T-helper 2 cell treated with Interferon-gamma antibody and Interleukin-4, amounts not matched to agents 5 μg/mL and 100 μg/mL, for 36 hours (primary cell): ENCODE data around the gene ATP2A2.
"Not testable (repeated sequence)": the region's sequence is repeated elsewhere in the genome, so short reads cannot be mapped to it uniquely, and the experiment has no call there.

Source experiments
- DNase-seq: peaks from one replicate; pipeline ENCODE4 v3.0.0; 2021; ENCODE audit warnings: low spot score
- H3K27ac Mint-ChIP-seq: one replicate; pipeline ENCODE4 v1.8.0; 2021; ENCODE audit warnings: mild to moderate bottlenecking, mixed read lengths
- H3K27me3 Mint-ChIP-seq: one replicate; pipeline ENCODE4 v1.8.0; 2021; ENCODE audit warnings: low read depth, mixed read lengths
- H3K36me3 Mint-ChIP-seq: one replicate; pipeline ENCODE4 v1.8.0; 2021; ENCODE audit warnings: low read depth, mixed read lengths
- H3K4me1 Mint-ChIP-seq: one replicate; pipeline ENCODE4 v1.8.0; 2021; ENCODE audit warnings: low read depth, mixed read lengths
- H3K4me3 Mint-ChIP-seq: one replicate; pipeline ENCODE4 v1.8.0; 2022; ENCODE audit warnings: mild to moderate bottlenecking, moderate library complexity, mixed read lengths
- H3K9me3 Mint-ChIP-seq: one replicate; pipeline ENCODE4 v1.8.0; 2021; ENCODE audit warnings: mixed read lengths

Gene ATP2A2

DNA sequence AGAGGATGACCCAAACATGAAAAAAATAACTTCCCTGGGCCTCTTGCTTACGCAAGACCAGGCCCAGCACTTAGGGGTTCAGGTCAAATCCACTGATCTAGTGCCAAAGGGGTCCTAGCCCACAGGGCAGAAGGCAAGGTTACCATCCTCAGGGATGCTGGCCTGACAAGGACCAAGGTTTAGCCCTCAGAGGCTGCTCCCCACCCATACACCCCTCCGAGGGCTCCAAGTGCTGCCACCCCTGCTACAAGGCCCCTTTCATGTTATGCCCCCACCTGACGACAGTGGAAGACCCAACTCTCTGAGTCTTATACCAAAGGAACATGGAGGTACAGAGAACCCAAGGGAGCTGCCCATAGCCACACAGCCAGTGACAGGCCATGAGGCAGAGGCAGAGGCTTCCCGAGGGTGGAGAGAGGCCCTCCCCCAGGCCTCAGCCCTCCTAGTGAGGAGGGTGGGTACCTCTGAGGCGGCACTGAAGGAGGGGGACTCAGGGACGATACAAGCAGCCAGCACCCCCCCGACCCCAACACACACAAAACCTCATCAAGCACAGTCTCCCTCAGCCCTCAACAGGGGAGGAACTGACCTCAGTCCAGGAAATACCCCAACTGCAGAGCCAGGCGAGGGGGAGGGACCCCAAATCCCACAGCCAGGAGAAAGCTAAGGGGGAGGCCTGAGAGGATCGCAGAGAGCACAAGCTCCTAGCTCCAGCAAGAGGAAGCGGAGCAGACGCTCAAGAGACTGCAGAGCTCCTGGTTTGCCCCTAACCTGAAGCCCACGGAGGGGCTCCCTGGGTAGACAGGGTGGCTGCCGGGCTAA lies 85.5 kb downstream of the ATP2A2 start:
- no peak for DNase-seq
- H3K36me3 Mint-ChIP-seq = peaks cover 2% of the 10 kb centered on the region
- no peak overlapping the region for H3K4me3 Mint-ChIP-seq
- no peaks in the 10 kb centered on the region for H3K4me1 Mint-ChIP-seq
- H3K27ac Mint-ChIP-seq = no peak overlapping the region
- no peaks in the 10 kb centered on the region for H3K27me3 Mint-ChIP-seq
- H3K9me3 Mint-ChIP-seq = no peaks in the 10 kb centered on the region

DNA sequence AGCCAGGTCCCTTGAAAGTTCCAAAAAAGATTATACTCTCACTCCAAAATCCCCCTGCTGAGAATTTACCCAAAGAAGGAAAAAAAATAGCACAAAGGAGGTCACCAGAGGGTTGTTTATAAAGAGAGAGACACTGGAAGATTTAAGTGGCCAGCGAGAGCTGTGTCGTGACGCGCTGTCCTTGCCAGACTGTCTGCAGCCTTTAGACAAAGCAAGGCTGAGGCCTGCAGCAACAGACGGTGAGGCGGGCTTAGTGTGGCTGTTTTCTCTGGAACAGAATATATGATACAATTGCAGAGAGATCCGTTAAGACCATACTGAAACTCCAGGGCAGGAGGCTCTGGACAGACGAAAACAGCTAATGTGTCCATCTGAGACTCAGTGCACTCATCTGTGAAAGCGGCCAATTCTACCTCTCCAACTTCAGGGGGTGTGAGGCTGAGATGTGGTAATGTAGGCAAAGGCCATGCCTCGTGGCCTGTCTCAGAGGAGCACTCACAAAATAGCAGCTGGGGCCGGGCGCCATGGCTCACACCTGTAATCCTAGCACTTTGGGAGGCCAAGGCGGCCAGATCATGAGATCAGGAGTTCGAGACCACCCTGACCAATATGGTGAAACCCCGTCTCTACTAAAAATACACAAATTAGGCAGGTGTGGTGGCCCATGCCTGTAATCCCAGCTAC lies 86.3 kb downstream of the ATP2A2 start:
- Mint-ChIP-seq H3K4me1 (no peaks in the 10 kb centered on the region), H3K36me3 (peaks cover 2% of the 10 kb centered on the region), H3K4me3 (no peak overlapping the region), H3K9me3 (no peaks in the 10 kb centered on the region), H3K27ac (no peak overlapping the region), H3K27me3 (no peaks in the 10 kb centered on the region)
- no peak for DNase-seq

DNA sequence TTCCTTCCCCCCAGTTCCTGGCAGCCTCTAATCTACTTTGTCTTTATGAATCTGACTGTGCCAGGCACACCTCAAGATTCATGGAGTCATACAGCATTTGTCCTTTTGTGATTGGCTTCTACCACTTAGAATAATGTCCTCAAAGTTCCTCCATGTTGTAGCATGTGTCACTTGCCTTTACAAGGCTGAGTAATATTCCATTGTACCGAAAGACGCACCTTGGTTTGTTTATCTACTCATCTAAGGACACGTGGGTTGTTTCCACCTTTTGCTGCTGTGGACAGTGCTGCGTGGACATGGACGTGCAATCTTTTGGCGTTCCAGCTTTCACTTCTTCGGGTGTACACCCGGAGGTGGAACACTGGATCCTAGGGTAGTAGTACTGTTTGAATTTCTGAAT lies 88.9 kb downstream of the ATP2A2 start:
- DNase-seq = no peak
- Mint-ChIP-seq H3K4me1 (no peaks in the 10 kb centered on the region), H3K27me3 (no peaks in the 10 kb centered on the region), H3K4me3 (no peak overlapping the region), H3K36me3 (peaks cover 23% of the 10 kb centered on the region), H3K27ac (no peak overlapping the region), H3K9me3 (no peaks in the 10 kb centered on the region)

DNA sequence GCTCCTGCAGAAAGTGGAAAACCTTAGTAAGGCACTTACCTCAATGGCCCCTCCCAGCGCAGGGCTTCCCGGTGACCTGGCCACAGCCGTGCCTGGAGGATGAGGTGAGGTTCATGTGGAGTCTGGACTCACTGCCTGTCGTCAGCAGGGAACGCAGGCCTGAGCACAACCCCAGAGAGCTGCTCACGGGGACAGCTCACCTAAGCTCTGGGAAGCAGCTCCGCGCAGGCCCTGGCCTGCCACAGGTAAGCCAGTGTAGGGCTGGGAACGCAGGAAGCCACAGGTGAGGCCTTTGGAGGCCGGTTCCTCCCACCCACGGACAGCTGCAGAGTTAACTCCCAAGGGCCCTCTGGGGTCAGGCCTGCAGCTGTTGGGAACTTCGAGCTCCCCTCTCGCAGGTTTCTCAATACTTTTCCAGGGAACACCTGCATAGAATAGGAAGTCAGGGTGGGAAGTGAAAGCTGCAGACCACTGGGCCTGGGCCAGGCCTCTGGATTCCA lies 89.7 kb downstream of the ATP2A2 start:
- Mint-ChIP-seq H3K36me3 (peaks cover 28% of the 10 kb centered on the region), H3K4me1 (no peaks in the 10 kb centered on the region), H3K4me3 (no peak overlapping the region), H3K27ac (no peak overlapping the region), H3K9me3 (no peaks in the 10 kb centered on the region), H3K27me3 (no peaks in the 10 kb centered on the region)
- DNase-seq = no peak

DNA sequence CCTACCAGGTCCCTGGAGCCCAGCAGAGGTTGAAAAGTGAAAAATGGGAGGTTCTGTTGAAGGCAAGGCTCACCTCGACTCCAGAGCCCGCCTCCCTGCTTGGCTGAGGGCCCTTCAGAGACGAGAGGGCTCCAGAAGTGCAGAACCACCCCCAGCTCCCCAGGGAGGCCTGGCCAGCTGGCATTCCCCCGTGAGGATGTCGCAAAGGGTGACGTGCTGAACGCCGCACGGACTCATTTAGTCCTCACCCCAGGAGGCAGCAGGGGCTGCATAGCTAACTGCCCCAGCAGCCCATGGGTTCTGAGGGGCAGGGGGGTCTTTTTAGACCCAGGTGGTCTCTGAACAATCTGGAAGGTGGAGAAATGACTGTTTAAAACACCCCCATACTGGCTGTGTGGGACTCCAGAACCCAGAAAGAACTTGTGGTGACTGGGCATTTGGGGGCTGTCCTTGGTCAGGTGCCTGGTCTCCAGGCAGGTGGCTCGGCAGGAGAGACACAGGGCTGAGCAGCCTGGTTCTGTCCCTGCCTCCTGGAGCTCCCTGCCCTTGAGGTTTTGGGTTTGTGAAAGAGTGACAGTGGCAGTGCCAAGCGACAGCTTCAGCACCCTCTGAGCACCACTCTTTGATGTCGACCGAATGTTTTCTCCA lies 90.5 kb downstream of the ATP2A2 start:
- H3K4me3 Mint-ChIP-seq = no peak overlapping the region
- H3K27me3 Mint-ChIP-seq = no peaks in the 10 kb centered on the region
- no peak for DNase-seq
- no peak overlapping the region for H3K27ac Mint-ChIP-seq
- H3K36me3 Mint-ChIP-seq = peaks cover 34% of the 10 kb centered on the region
- H3K4me1 Mint-ChIP-seq = no peaks in the 10 kb centered on the region
- H3K9me3 Mint-ChIP-seq = no peaks in the 10 kb centered on the region

DNA sequence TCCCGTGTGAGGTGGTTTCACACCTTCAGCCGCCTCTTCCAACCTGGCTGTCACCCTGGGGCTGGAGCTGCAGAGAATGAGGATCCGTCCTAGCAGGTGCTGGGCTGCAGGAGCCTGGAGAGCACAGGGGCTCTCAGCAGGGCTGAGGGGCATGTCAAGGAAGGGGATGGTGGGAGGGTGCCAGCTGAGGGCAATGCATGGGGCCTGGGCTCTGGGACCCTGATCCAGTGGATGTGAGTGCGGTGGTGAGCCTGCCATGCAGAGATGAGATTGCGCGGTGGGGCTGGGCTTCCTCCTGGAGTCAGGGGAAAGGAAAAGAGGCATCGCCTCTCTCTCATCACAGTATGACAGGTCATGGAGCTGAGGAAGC lies 91.0 kb downstream of the ATP2A2 start:
- Mint-ChIP-seq H3K36me3 (peaks cover 35% of the 10 kb centered on the region), H3K4me3 (no peak overlapping the region), H3K4me1 (no peaks in the 10 kb centered on the region), H3K27me3 (no peaks in the 10 kb centered on the region), H3K27ac (no peak overlapping the region), H3K9me3 (no peaks in the 10 kb centered on the region)
- DNase-seq = no peak

DNA sequence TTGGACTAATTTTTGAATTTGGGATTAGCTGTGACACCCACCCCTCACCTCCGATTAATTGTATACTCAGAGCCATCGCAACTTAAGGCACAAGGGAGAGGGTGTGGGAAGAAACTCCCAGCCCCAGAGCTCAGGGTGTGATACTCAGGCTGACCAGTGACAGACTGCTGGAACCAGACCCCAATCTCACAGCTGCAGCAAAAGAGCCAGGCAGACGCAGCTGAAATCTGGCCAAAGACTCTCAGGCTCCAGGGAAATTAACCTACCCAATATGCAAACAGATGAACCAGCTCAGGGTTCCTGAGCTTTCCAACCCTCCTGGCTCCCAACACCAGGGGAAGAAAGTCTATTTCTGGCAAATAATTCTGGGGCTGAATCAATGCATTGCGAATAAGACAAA lies 92.0 kb downstream of the ATP2A2 start:
- H3K36me3 Mint-ChIP-seq = peaks cover 44% of the 10 kb centered on the region
- no peaks in the 10 kb centered on the region for H3K27me3 Mint-ChIP-seq
- no peak overlapping the region for H3K27ac Mint-ChIP-seq

DNA sequence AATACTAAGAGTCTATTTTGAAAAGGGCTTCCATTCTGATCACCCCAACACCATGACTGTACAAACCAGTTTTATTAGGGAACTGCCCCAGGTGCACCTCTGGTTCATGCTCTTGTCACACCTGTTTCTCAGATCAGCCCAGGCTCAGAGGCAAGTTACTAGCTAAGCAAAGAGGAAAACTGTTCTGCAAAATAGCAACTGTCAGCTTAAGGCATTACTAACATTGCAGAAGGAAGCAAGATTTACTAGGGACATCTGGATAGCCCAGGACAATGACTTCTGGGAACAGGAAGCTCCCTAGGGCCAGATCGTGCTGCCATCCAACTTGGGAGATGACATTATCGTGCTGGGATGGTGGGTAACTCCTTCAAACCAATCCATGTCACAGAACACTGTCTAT lies 92.4 kb downstream of the ATP2A2 start:
- H3K9me3 Mint-ChIP-seq = no peaks in the 10 kb centered on the region
- H3K27ac Mint-ChIP-seq = no peak overlapping the region
- H3K36me3 Mint-ChIP-seq = peaks cover 46% of the 10 kb centered on the region
- H3K4me1 Mint-ChIP-seq = no peaks in the 10 kb centered on the region
- no peak for DNase-seq
- H3K4me3 Mint-ChIP-seq = no peak overlapping the region
- no peaks in the 10 kb centered on the region for H3K27me3 Mint-ChIP-seq

More for the DNA sequence above, 92.0 kb downstream of the ATP2A2 start:
- Mint-ChIP-seq H3K9me3 (no peaks in the 10 kb centered on the region), H3K4me3 (no peak overlapping the region), H3K4me1 (no peaks in the 10 kb centered on the region)
- DNase-seq = no peak

DNA sequence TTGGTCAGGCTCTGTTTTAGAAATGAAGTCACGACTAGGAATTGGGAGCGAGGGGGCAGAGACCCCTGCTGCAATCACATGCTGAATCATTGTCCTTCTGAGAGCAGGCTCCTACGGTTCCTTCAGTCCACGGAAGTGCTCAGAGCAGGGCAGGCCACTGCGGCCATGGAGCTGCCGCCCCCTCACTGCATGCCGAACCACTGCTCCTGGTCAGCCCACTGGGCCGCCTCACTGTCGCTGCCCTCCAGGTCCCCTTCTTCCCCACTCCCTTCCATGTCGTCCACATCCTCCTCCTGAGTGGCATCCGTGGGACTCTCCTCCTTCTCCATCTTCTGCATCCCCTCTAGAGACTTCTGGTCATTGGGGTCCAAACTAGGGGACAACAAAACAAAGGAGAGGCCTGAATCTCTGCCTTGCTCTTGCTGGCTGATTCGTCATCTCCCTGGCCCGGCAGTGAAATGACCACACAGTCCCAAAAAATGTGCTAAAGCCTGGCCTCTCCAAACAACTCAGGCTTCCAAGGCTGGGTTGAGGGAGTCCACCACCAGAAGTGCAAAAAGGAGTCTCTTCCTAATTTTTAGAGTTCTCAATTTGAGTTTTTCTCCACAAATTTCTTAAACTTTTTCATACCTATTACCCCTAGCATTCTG lies 93.0 kb downstream of the ATP2A2 start:
- Mint-ChIP-seq H3K27me3 (no peaks in the 10 kb centered on the region), H3K36me3 (peaks cover 51% of the 10 kb centered on the region), H3K9me3 (no peaks in the 10 kb centered on the region), H3K27ac (no peak overlapping the region), H3K4me1 (no peaks in the 10 kb centered on the region), H3K4me3 (no peak overlapping the region)
- DNase-seq = no peak

DNA sequence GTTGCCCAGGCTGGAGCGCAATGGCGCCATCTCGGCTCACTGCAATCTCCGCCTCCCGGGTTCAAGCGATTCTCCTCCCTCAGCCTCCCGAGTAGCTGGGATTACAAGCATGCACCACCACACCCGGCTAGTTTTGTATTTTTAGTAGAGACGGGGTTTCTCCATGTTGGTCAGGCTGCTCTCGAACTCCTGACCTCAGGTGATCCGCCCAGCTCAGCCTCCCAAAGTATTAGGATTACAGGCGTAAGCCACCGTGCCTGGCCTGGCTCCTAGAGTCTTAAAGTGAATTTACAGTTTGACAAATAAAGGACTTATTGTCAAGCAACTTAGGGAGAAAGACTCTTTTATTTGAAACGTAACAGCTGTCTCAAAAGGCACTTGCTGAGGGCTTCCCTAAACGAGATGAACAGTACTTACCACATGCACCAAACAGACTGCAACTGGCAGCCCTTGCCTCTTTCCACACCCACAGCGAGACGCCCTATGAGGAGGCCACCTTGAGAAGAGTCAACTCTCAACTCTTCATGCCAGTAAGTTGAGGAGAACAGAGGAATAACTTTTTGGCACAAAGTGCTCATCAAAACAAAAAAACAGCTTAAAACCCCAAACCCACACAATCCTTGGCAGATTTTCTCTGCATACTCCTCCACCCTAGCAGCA lies 97.2 kb downstream of the ATP2A2 start:
- Mint-ChIP-seq H3K4me1 (peaks cover 11% of the 10 kb centered on the region), H3K36me3 (peaks cover 68% of the 10 kb centered on the region)
- H3K9me3 Mint-ChIP-seq, H3K4me3 Mint-ChIP-seq, H3K27ac Mint-ChIP-seq, DNase-seq, H3K27me3 Mint-ChIP-seq: not testable (repeated sequence)

DNA sequence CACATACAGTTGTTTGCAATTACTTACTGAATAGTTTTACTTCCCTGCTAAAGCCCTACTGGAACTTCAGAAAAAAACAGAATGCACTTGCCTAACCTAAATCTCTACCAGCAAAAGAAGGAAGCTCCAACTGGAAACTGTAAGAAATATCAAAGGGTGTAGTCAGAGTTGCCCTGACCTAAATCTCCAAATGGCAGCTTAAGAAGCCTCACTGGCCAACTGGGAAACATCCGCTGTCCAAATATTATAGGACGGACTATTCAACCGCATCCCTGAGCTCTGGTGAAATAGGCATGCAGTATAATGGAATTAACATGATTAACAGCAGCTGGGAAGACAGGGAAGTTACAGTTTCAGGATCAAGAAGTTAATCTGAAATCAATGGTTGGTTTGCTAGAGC lies 98.2 kb downstream of the ATP2A2 start:
- peak overlapping the region; percentile 15 for H3K27ac Mint-ChIP-seq
- peaks cover 64% of the 10 kb centered on the region for H3K36me3 Mint-ChIP-seq
- no peaks in the 10 kb centered on the region for H3K9me3 Mint-ChIP-seq
- no peak overlapping the region for H3K4me3 Mint-ChIP-seq
- DNase-seq = no peak
- peaks cover 11% of the 10 kb centered on the region for H3K4me1 Mint-ChIP-seq
- H3K27me3 Mint-ChIP-seq = no peaks in the 10 kb centered on the region

DNA sequence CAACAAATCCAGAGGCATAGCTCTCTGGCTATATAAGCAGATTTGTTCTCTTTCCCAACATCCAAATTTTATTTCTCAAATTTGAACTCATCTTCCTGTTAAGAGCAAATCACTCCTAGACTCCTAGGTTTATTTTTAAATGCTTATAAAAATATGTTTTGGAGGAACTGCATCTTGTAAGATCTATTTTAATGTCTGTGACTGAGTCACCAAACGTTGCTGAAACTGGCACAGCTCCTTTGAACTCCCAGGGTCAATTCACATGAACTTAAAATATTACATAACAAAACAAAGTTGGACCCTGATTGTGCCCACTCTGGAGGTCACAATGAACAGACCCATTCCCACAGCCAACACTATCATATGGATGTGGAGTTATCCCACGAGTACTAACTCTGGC lies 98.6 kb downstream of the ATP2A2 start:
- DNase-seq = no peak
- Mint-ChIP-seq H3K4me3 (no peak overlapping the region), H3K9me3 (no peaks in the 10 kb centered on the region), H3K27me3 (no peaks in the 10 kb centered on the region), H3K27ac (no peak overlapping the region), H3K36me3 (peaks cover 64% of the 10 kb centered on the region), H3K4me1 (peaks cover 14% of the 10 kb centered on the region)

DNA sequence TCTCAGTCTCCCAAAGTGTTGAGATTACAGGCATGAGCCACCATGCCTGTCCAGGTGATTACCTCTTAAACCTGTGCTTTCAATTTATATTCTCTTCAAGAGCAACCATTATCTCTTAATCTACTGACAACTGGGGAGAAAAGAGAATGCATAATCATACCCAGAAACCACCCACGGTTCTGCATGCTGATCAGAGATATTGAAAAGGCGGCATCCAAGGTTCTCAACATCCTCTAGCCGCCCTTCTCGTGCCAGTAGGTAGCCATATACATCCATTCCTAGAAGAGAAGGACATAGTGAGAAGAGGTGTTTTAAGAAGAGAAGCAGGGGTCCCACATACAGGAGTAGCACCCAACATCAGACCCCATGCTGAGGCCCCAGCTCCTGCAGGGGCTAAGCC lies 101.6 kb downstream of the ATP2A2 start:
- no peaks in the 10 kb centered on the region for H3K27me3 Mint-ChIP-seq
- H3K27ac Mint-ChIP-seq = peak overlapping the region; percentile 80
- H3K4me1 Mint-ChIP-seq = peaks cover 19% of the 10 kb centered on the region
- H3K9me3 Mint-ChIP-seq = no peaks in the 10 kb centered on the region
- H3K36me3 Mint-ChIP-seq = peaks cover 63% of the 10 kb centered on the region
- H3K4me3 Mint-ChIP-seq = peak overlapping the region; percentile 66
- peak; percentile 49 for DNase-seq
